HEK293T (cell line): Measurements from ENCODE around the gene GRIP1.

Experiments used
- LEF1 ChIP-seq: fragments of 450-650 bp; IDR thresholded peaks from 2 replicates; pipeline ENCODE4 v1.6.1; 2017; ENCODE audit warnings: mild to moderate bottlenecking, borderline replicate concordance
- NFRKB ChIP-seq: fragments of 450-650 bp; IDR thresholded peaks from 2 replicates; pipeline ENCODE4 v1.6.1; 2016; ENCODE audit warnings: mild to moderate bottlenecking, moderate library complexity

- no peak for TF ChIP-seq LEF1
- no peak for TF ChIP-seq NFRKB
Measured at GRCh38 chr12:66590275-66590985, 88.4 kb downstream of the GRIP1 start.
